Kidney epithelial cell (primary cell): ENCODE data around the gene ANXA9. TPM values are rescaled to one million over a fixed set of nuclear protein-coding genes. Genes with fewer than 3 reads are reported as not detected.

Source experiments
- DNase-seq: peaks from one replicate; pipeline ENCODE4 v3.0.0-alpha.2; 2010; ENCODE audit warnings: low read depth
- H3K27me3 ChIP-seq: 2 replicates; pipeline ENCODE4 v1.6.0; 2011; ENCODE audit warnings: low read length; ENCODE audit not compliant: control insufficient read depth, insufficient read depth
- H3K36me3 ChIP-seq: 2 replicates; pipeline ENCODE4 v1.5.1; 2011; ENCODE audit warnings: low read length; ENCODE audit not compliant: control insufficient read depth, insufficient read depth
- H3K4me3 ChIP-seq: 2 replicates; pipeline ENCODE4 v1.5.1; 2011; ENCODE audit warnings: low read depth, mild to moderate bottlenecking, control low read depth, low read length
- CTCF ChIP-seq: IDR thresholded peaks from 2 replicates; pipeline ENCODE4 v1.5.1; 2011; ENCODE audit warnings: mild to moderate bottlenecking, moderate library complexity, low read length, control low read depth, inconsistent platforms; ENCODE audit not compliant: insufficient read depth, poor library complexity, severe bottlenecking
- total RNA-seq: library from RNA; depleted of rRNA; stranded (reverse); fragments of >200 nt; gene quantifications from 2 replicates; pipeline ENCODE4 v1.2.3, GENCODE V29; 2015

The ANXA9 gene
- total RNA-seq, 1 donor from 2014 or later, result 1.3 TPM

DNA sequence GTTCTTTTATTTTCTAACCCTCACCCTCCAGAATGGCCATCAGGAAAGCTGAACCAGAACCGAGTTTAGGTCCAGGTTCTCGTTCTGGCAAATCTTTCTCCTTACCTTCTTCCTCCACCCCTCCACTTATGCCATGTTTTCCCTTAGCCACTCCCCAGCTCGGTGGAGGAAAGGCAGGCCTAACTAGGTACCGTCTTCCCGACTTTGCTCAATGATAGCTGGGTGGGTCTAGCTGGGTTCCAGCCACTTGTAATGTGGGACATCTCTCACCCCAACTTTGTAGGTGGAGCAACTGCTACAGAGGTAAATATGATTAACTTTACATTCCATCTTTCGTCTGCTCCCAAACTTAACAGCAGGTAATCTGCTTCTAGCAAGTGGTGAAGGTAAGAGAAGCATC is 54.9 kb downstream of the ANXA9 start:
- H3K4me3 ChIP-seq, result no peak overlapping the region
- H3K36me3 ChIP-seq, result no peaks in the 10 kb centered on the region
- no peaks in the 10 kb centered on the region for H3K27me3 ChIP-seq
- DNase-seq, result no peak
- no peak for TF ChIP-seq CTCF

GRCh38 chr1:151039521-151039920 is 57.4 kb downstream of the ANXA9 start:
- Histone ChIP-seq H3K27me3 (no peaks in the 10 kb centered on the region), H3K4me3 (no peak overlapping the region), H3K36me3 (no peaks in the 10 kb centered on the region)
- DNase-seq, result no peak
- no peak for TF ChIP-seq CTCF

- DNase-seq, result no peak
- TF ChIP-seq CTCF, result no peak
- H3K4me3 ChIP-seq, result no peak overlapping the region
- H3K27me3 ChIP-seq, result no peaks in the 10 kb centered on the region
- H3K36me3 ChIP-seq, result no peaks in the 10 kb centered on the region
Observed at GRCh38 chr1:151043163-151043562, 61.1 kb downstream of the ANXA9 start.

Other genes with a start within 250 kb of the ANXA9 start
- 9.0 and 12.2 TPM in 2 replicates for gene CTSS, start 216.5 kb upstream of the ANXA9 start, total RNA-seq
- 4.0 and 5.2 TPM in 2 replicates for gene CTSK, start 174.0 kb upstream of the ANXA9 start, total RNA-seq
- 17.5 and 24.3 TPM in 2 replicates for gene ARNT, start 105.7 kb upstream of the ANXA9 start, total RNA-seq
- not detected in 2 replicates for gene CTXND2, start 95.2 kb upstream of the ANXA9 start, total RNA-seq
- 24.2 and 25.5 TPM in 2 replicates for gene SETDB1, start 55.9 kb upstream of the ANXA9 start, total RNA-seq
- 138 and 143 TPM in 2 replicates for gene CERS2, start 7.5 kb upstream of the ANXA9 start, total RNA-seq
- 7.7 and 8.4 TPM in 2 replicates for gene MINDY1, start 24.6 kb downstream of the ANXA9 start, total RNA-seq
- 12.1 and 15.8 TPM in 2 replicates for gene PRUNE1, start 26.2 kb downstream of the ANXA9 start, total RNA-seq
- 0.17 TPM in 1 of 2 replicates, not detected in the other for gene BNIPL, start 54.3 kb downstream of the ANXA9 start, total RNA-seq
- 0.71 and 3.0 TPM in 2 replicates for gene C1orf56, start 65.5 kb downstream of the ANXA9 start, total RNA-seq
- 114 and 124 TPM in 2 replicates for gene CDC42SE1, start 77.3 kb downstream of the ANXA9 start, total RNA-seq
- gene MLLT11, start 78.1 kb downstream of the ANXA9 start, total RNA-seq, result 26.4 and 26.8 TPM in 2 replicates
- gene GABPB2, start 88.5 kb downstream of the ANXA9 start, total RNA-seq, result 3.7 and 4.7 TPM in 2 replicates
- gene SEMA6C, start 164.3 kb downstream of the ANXA9 start, total RNA-seq, result 6.9 and 9.9 TPM in 2 replicates
- gene TNFAIP8L2, start 174.4 kb downstream of the ANXA9 start, total RNA-seq, result not detected in 2 replicates
- 8.1 and 9.7 TPM in 2 replicates for gene LYSMD1, start 183.6 kb downstream of the ANXA9 start, total RNA-seq
- gene SCNM1, start 183.9 kb downstream of the ANXA9 start, total RNA-seq, result 52.6 and 60.1 TPM in 2 replicates
- not detected in 2 replicates for gene TMOD4, start 193.7 kb downstream of the ANXA9 start, total RNA-seq
- 79.1 and 83.4 TPM in 2 replicates for gene VPS72, start 207.9 kb downstream of the ANXA9 start, total RNA-seq
- gene PIP5K1A, start 216.3 kb downstream of the ANXA9 start, total RNA-seq, result 59.7 and 63.6 TPM in 2 replicates